GM08714 (cell line): ENCODE results near the gene RAB9A.

Experiments used
- H3K4me3 ChIP-seq: fragments of 200-500 bp; sonication (Bioruptor generic); 2 replicates; pipeline ENCODE4 v1.5.1; 2014; ENCODE audit warnings: mild to moderate bottlenecking, low read length, inconsistent platforms
- ZNF274 ChIP-seq: IDR thresholded peaks from 2 replicates; pipeline ENCODE4 v1.6.1; 2012; ENCODE audit warnings: mild to moderate bottlenecking, low read depth, low read length

RAB9A gene

GRCh38 chrX:13688384-13688957 lies 457 bp upstream of the RAB9A start:
- TF ChIP-seq ZNF274, result no peak
- peak overlapping the region; percentile 98 for H3K4me3 ChIP-seq

- TF ChIP-seq ZNF274, result no peak
- peak overlapping the region; percentile 98 for H3K4me3 ChIP-seq
These were observed 848 bp downstream of the RAB9A start for GRCh38 chrX:13689741-13690211.

GRCh38 chrX:13690836-13691235 lies 1.9 kb downstream of the RAB9A start:
- peak overlapping the region; percentile 98 for H3K4me3 ChIP-seq
- TF ChIP-seq ZNF274, result no peak

GRCh38 chrX:13691841-13692371 lies 3.0 kb downstream of the RAB9A start:
- no peak for TF ChIP-seq ZNF274
- peak overlapping the region; percentile 98 for H3K4me3 ChIP-seq

GRCh38 chrX:13692771-13693231 lies 3.9 kb downstream of the RAB9A start:
- H3K4me3 ChIP-seq, result peak overlapping the region; percentile 98
- TF ChIP-seq ZNF274, result no peak

- no peak for TF ChIP-seq ZNF274
- H3K4me3 ChIP-seq, result peak overlapping the region; percentile 98; the same call in 1 of the 2 replicates
These were observed 4.5 kb downstream of the RAB9A start for GRCh38 chrX:13693341-13693961.

GRCh38 chrX:13694359-13694758 lies 5.4 kb downstream of the RAB9A start:
- no peak for TF ChIP-seq ZNF274
- peak overlapping the region; percentile 49; the same call in 1 of the 2 replicates for H3K4me3 ChIP-seq

GRCh38 chrX:13694983-13695382 lies 6.1 kb downstream of the RAB9A start:
- H3K4me3 ChIP-seq, result peak overlapping the region; percentile 49; the same call in 1 of the 2 replicates
- no peak for TF ChIP-seq ZNF274

GRCh38 chrX:13695601-13696115 lies 6.7 kb downstream of the RAB9A start:
- peak overlapping the region; percentile 19; the same call in 1 of the 2 replicates for H3K4me3 ChIP-seq
- TF ChIP-seq ZNF274, result no peak

- no peak overlapping the region; the same call in 1 of the 2 replicates for H3K4me3 ChIP-seq
- no peak for TF ChIP-seq ZNF274
These were observed 8.5 kb downstream of the RAB9A start for GRCh38 chrX:13697455-13697854.

DNA sequence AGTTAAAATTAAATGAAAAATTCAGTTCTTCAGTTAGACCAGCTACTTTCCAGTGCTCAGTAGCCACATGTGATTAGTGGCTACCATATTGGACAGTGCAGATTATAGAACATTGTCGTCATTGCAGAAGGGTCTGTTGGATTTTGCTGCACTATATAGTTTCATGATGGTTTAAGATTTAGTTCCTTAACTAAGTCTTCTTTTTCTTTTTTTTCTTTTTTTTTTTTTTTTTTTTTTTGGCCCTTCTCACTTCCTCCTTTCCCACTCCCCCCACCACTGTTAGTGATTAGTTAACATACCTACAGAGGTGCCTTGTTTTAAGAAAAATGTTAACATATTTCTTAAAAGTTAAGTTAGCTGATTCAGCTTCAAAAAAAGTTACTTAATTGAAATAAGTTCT lies 9.0 kb downstream of the RAB9A start:
- H3K4me3 ChIP-seq, result no peak overlapping the region; the same call in 1 of the 2 replicates
- TF ChIP-seq ZNF274, result no peak

DNA sequence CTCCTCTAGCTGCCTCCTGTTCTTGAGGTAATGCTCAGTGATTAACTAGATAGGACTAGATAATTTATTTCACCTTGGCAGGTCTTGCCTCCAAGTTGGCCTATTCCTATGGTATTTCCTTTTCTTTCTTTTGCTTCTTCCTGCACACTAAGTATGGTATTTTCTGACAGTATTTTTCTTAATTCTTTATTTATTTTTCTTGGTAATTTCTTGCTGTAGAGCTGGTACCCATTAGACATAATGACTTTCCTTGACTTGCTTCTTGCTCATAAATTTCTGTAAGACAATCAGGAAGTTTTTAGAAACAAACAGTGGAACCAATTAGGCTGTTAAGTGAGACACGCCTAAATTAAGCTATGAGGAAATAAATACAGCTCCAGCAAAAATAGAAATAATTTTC lies 9.5 kb downstream of the RAB9A start:
- H3K4me3 ChIP-seq, result no peak overlapping the region; the same call in 1 of the 2 replicates
- no peak for TF ChIP-seq ZNF274

DNA sequence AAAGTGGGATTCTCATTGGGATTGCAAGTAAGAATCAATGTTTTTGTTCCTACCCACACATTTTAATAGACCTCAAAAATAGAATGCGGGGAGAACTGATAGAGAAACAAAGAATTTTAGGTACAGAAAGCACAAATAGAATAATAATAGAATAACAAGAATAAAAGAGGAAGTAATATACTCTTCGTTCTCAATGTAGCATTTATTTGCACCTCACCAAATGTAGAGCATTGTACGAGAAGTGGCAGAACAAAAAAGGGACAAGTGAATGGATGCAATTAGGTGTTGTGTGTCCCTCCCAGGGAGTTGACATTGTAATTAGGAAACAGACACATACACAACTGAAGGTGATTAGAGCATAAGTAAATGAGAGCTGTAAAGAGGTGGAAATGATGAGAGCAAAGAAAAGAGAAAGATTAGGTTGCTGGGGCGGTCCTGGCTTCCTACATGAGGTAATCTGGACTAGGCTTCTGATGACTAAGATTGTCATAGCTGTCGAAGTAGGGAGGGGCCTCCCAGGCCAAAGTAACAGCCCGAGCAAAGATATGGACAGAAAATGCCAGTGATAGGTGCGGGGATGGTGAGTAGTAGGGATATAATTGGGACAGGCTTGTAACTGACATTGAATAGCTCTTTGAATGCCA lies 10.4 kb downstream of the RAB9A start:
- H3K4me3 ChIP-seq, result peak overlapping the region; percentile 25
- TF ChIP-seq ZNF274, result no peak

GRCh38 chrX:13700380-13700779 lies 11.5 kb downstream of the RAB9A start:
- no peak overlapping the region for H3K4me3 ChIP-seq
- TF ChIP-seq ZNF274, result no peak
